IMR-90 (cell line): ENCODE results near the gene MBTPS2.

Experiments
- BHLHE40 ChIP-seq: fragments of 150-350 bp; IDR thresholded peaks from 2 replicates; pipeline ENCODE4 v1.6.1; 2016; ENCODE audit warnings: mild to moderate bottlenecking, low read depth, low read length
- CEBPB ChIP-seq: IDR thresholded peaks from 2 replicates; pipeline ENCODE4 v1.6.1; 2012; ENCODE audit warnings: low read depth, low read length, improper control_type of control experiment
- CHD1 ChIP-seq: IDR thresholded peaks from 2 replicates; pipeline ENCODE4 v1.6.1; 2012; ENCODE audit warnings: low read depth, low read length, improper control_type of control experiment
- CTCF ChIP-seq: conservative IDR thresholded peaks from 2 replicates; pipeline ENCODE4 v1.5.1; 2012; ENCODE audit warnings: mild to moderate bottlenecking, low read depth, low read length, improper control_type of control experiment
- MAZ ChIP-seq: IDR thresholded peaks from 2 replicates; pipeline ENCODE4 v1.6.1; 2012; ENCODE audit warnings: low read depth, mild to moderate bottlenecking, low read length, improper control_type of control experiment, moderate library complexity, borderline replicate concordance
- POLR2A ChIP-seq: IDR thresholded peaks from 2 replicates; pipeline ENCODE4 v1.6.1; 2012; ENCODE audit warnings: mild to moderate bottlenecking, low read depth, low read length
- RFX5 ChIP-seq: IDR thresholded peaks from 2 replicates; pipeline ENCODE4 v1.8.0; 2012; ENCODE audit warnings: low read depth, mild to moderate bottlenecking, low read length, moderate library complexity
- SMC3 ChIP-seq: fragments of 150-350 bp; IDR thresholded peaks from 2 replicates; pipeline ENCODE4 v1.6.1; 2016; ENCODE audit warnings: low read depth, mild to moderate bottlenecking, antibody characterized with exemption, low read length, moderate library complexity
- USF2 ChIP-seq: fragments of 150-350 bp; IDR thresholded peaks from 2 replicates; pipeline ENCODE4 v1.6.1; 2017; ENCODE audit warnings: mild to moderate bottlenecking, antibody characterized with exemption, low read length, low read depth

DNA sequence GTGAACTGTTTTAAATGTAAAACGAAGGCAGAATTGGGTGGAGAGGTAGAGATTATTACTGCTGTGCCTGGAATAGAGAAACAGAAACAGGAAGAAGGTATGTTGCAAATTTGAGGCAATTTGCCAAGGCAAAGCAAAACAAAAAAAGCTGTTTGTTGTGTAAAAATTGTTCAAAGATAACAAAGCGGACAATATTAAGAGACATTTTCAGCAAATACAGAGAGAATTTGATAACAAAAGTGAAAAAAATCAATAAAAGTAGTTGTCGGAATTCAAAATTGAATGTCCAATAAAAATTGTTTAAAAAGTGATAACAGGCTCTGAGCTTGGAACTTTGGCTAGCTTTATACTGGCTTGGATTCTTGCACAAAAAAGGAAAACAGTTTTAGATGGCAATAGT lies 86.7 kb downstream of the MBTPS2 start:
- TF ChIP-seq BHLHE40, result no peak
- no peak for TF ChIP-seq CTCF
- no peak for TF ChIP-seq RFX5
- no peak for TF ChIP-seq CEBPB
- TF ChIP-seq SMC3, result no peak
- TF ChIP-seq POLR2A, result no peak
- no peak for TF ChIP-seq MAZ
- no peak for TF ChIP-seq USF2
- no peak for TF ChIP-seq CHD1
